Endothelial cell of umbilical vein (primary cell): Measurements from ENCODE around the gene SEC14L1. TPM values are rescaled to one million over a fixed set of nuclear protein-coding genes. Genes with fewer than 3 reads are reported as not detected.

Source experiments
- BruUV-seq: library from RNA; stranded (reverse); fragments of 400-500 nt; replicated peaks from 2 replicates; lab custom pipeline; 2021; lab: Mats Ljungman, UMichigan
- CTCF ChIA-PET: fragments of 300-600, 350-600 bp; sonication (Branson Sonifier 250); formaldehyde crosslinking; loops from one replicate; lab custom pipeline; 2021; ENCODE audit warnings: antibody characterized with exemption, inconsistent platforms; lab: Charles Lee
- POLR2A ChIA-PET: fragments of 300-600, 350-600 bp; sonication (Branson Sonifier 250); formaldehyde crosslinking; loops from one replicate; lab custom pipeline; 2021; ENCODE audit warnings: antibody characterized with exemption, inconsistent platforms; lab: Charles Lee
- DNase-seq: peaks from one replicate; pipeline ENCODE4 v3.0.0-alpha.2; 2011; ENCODE audit warnings: low read depth, low spot score
- FAIRE-seq: peaks from 2 replicates; lab custom pipeline; 2011; peaks lifted over from hg19 to GRCh38; lab: Jason Lieb, UNC
- H2AFZ ChIP-seq: 2 replicates; pipeline ENCODE4 v1.6.0; 2012; ENCODE audit warnings: low read depth, low read length, control low read depth, inconsistent platforms
- H3K27ac ChIP-seq: 2 replicates; pipeline ENCODE4 v1.5.1; 2011; ENCODE audit warnings: low read depth, mild to moderate bottlenecking, control low read depth, low read length, moderate library complexity; ENCODE audit not compliant: insufficient read depth
- H3K27me3 ChIP-seq, 2 experiments: 2 replicates each; pipeline versions ENCODE4 v1.6.0 to v1.6.1; 2011; ENCODE audit warnings: low read length in 2 of 2, mixed read lengths in 1 of 2; ENCODE audit not compliant: control insufficient read depth in 2 of 2, insufficient read depth in 2 of 2
- H3K36me3 ChIP-seq, 2 experiments: 2 replicates in 1 of 2; 3 replicates in 1 of 2; pipeline ENCODE4 v1.5.1; 2011; ENCODE audit warnings: low read length in 2 of 2, mild to moderate bottlenecking in 1 of 2, moderate library complexity in 1 of 2; ENCODE audit not compliant: control insufficient read depth in 2 of 2, insufficient read depth in 2 of 2; ENCODE audit errors: extremely low read depth in 1 of 2
- H3K4me1 ChIP-seq: 3 replicates; pipeline ENCODE4 v1.5.1; 2011; ENCODE audit warnings: mild to moderate bottlenecking, low read length; ENCODE audit not compliant: control insufficient read depth, insufficient read depth; ENCODE audit errors: extremely low read depth
- H3K4me2 ChIP-seq: 2 replicates; pipeline ENCODE4 v1.6.1; 2011; ENCODE audit warnings: low read length, control low read depth, mixed read lengths; ENCODE audit not compliant: insufficient read depth
- H3K4me3 ChIP-seq, 3 experiments: fragments of 200-600 bp in 1 of 3; sonication (generic), shearing (Covaris generic) in 1 of 3; replicated peaks in 1 of 3; 2 replicates each; pipeline ENCODE4 v1.5.1; 2011 to 2016; ENCODE audit warnings: control low read depth in 3 of 3, low read length in 3 of 3, mild to moderate bottlenecking in 2 of 3, inconsistent platforms in 1 of 3, low read depth in 1 of 3, moderate library complexity in 1 of 3; ENCODE audit not compliant: insufficient read depth in 1 of 3
- H3K79me2 ChIP-seq: 2 replicates; pipeline ENCODE4 v1.6.0; 2012; ENCODE audit warnings: low read length, inconsistent platforms; ENCODE audit not compliant: control insufficient read depth, insufficient read depth
- H3K9ac ChIP-seq: replicated peaks from 2 replicates; pipeline ENCODE3; 2011; ENCODE audit warnings: low read length, control low read depth; ENCODE audit not compliant: insufficient read depth; ENCODE audit errors: extremely low read depth
- H3K9me1 ChIP-seq: replicated peaks from 3 replicates; pipeline ENCODE4 v1.6.0; 2011; ENCODE audit warnings: mild to moderate bottlenecking, low read length; ENCODE audit not compliant: control insufficient read depth, insufficient read depth; ENCODE audit errors: extremely low read depth
- H3K9me3 ChIP-seq: replicated peaks from 2 replicates; pipeline ENCODE4 v1.5.1; 2012; ENCODE audit warnings: low read length, inconsistent platforms; ENCODE audit not compliant: control insufficient read depth, insufficient read depth
- H4K20me1 ChIP-seq: replicated peaks from 2 replicates; pipeline ENCODE3; 2011; ENCODE audit warnings: mild to moderate bottlenecking, low read length; ENCODE audit not compliant: control insufficient read depth, insufficient read depth; ENCODE audit errors: extremely low read depth
- EZH2 ChIP-seq: IDR thresholded peaks from 2 replicates; pipeline ENCODE4 v1.6.1; 2012; ENCODE audit warnings: borderline replicate concordance, low read depth, mild to moderate bottlenecking, moderate library complexity, low read length, inconsistent platforms; ENCODE audit not compliant: severe bottlenecking
- FOS ChIP-seq: IDR thresholded peaks from 2 replicates; pipeline ENCODE4 v1.6.1; 2011; ENCODE audit warnings: mild to moderate bottlenecking, low read length, moderate library complexity, borderline replicate concordance; ENCODE audit not compliant: insufficient read depth
- GATA2 ChIP-seq: IDR thresholded peaks from 2 replicates; pipeline ENCODE4 v1.7.0; 2011; ENCODE audit warnings: low read depth, mild to moderate bottlenecking, moderate library complexity, mixed read lengths, low read length; ENCODE audit not compliant: insufficient read length, insufficient read depth
- JUN ChIP-seq: IDR thresholded peaks from 2 replicates; pipeline ENCODE4 v1.6.1; 2011; ENCODE audit warnings: borderline replicate concordance, low read depth; ENCODE audit not compliant: insufficient read length, insufficient read depth
- MYC ChIP-seq: IDR thresholded peaks from one replicate; pipeline ENCODE4 v1.6.1; 2011; ENCODE audit warnings: mild to moderate bottlenecking, low read depth, low read length
- POLR2A ChIP-seq: IDR thresholded peaks from 2 replicates; pipeline ENCODE4 v1.6.1; 2012; ENCODE audit warnings: low read depth, mild to moderate bottlenecking, control low read depth, low read length
- POLR2AphosphoS5 ChIP-seq: IDR thresholded peaks from 2 replicates; pipeline ENCODE4 v1.6.1; 2012; ENCODE audit warnings: low read depth, mild to moderate bottlenecking, control low read depth, low read length, moderate library complexity; ENCODE audit not compliant: insufficient read depth
- dilution Hi-C: fragments of 300-500 bp; cut with MboI; formaldehyde crosslinking; loops from one replicate; pipeline ENCODE4 v1.15.0; 2019; ENCODE audit warnings: low sequenced_read_pairs; ENCODE audit not compliant: extremely low pct_ligation_motif_present
- intact Hi-C: fragments of 100-400 bp; cut with micrococcal nuclease; formaldehyde crosslinking; loops from one replicate; pipeline ENCODE4 v1.10.0; 2022
- polyA plus RNA-seq, 4 experiments: library from polyadenylated mRNA; depleted of rRNA in 3 of 4; stranded (reverse) in 3 of 4; unstranded in 1 of 4; fragments of >200 nt; gene quantifications; 2 replicates each; pipeline versions ENCODE4 v1.2.1 to v1.2.3, GENCODE V29; 2011 to 2012; ENCODE audit warnings: missing spikeins in 1 of 4
- total RNA-seq: library from RNA; stranded (reverse); gene quantifications from 2 replicates; pipeline ENCODE4 v1.2.3, GENCODE V29; 2021
- TF ChIP-seq, protein P1 (sequence below): IDR thresholded peaks from 2 replicates; pipeline ENCODE4 v1.6.1; 2011; ENCODE audit not compliant: insufficient read depth, insufficient read length
- TF ChIP-seq, protein P2 (sequence below), 2 donors: IDR thresholded peaks; 1 replicate in 1 of 2; 2 replicates in 1 of 2; pipeline ENCODE4 v1.5.1; 2011; ENCODE audit warnings: low read length in 2 of 2, mild to moderate bottlenecking in 2 of 2, moderate library complexity in 2 of 2, control low read depth in 1 of 2, inconsistent platforms in 1 of 2, low read depth in 1 of 2; ENCODE audit not compliant: insufficient read depth in 1 of 2; ENCODE audit errors: extremely low read depth in 1 of 2

The SEC14L1 gene
- total and polyA plus RNA-seq, 2 donors (not counting 3 experiments of a cell fraction or from before 2014, with no cell fraction given) = 215 to 631 TPM

DNA sequence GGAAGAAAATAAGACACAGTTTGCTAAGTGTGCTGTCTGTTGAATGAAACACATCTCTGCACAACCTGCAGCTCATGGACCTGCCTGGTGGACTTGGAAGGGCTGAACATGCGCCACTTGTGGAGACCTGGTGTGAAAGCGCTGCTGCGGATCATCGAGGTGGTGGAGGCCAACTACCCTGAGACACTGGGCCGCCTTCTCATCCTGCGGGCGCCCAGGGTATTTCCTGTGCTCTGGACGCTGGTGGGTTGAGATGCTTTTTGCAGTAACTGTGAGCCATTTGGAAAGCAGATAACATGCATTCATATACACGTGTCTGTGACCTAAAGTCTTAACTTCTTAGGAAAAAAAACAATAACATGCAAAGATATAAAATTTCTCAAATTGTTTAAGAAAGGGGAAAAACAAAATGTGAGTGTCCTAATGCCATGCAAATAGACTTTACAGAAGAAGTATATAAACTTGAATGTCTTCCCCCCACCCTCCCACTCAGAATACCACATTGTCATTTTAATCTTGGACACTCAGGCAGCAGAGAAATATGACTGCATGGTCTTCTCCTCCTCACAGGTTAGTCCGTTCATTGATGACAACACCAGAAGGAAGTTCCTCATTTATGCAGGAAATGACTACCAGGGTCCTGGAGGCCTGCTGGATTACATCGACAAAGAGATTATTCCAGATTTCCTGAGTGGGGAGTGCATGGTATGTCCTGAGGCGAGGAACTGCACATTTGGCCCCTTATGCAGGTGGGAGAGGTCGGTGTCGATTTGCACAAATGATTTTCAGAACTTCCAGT is 65.6 kb downstream of the SEC14L1 start:
- DNase-seq = peak; percentile 85
- BruUV-seq = TSS peak; percentile 94
- peak overlapping the region; percentile 58 for H3K9ac ChIP-seq
- H3K27ac ChIP-seq = peak overlapping the region; percentile 91
- CTCF ChIA-PET = interaction anchor here (0.8 to 3.4 kb wide), 7 partner anchors 41 to 120 kb away, joined by 3 to 16 read pairs (median 8); partner anchors contain the start of gene SEC14L1
- no peaks in the 10 kb centered on the region for H4K20me1 ChIP-seq
- H3K36me3 ChIP-seq = peaks cover 51 to 63% of the 10 kb centered on the region in 2 experiments
- no peaks in the 10 kb centered on the region for H3K9me3 ChIP-seq
- FAIRE-seq = peak; percentile 99
- peaks cover 61% of the 10 kb centered on the region for H3K4me1 ChIP-seq
- H3K27me3 ChIP-seq = no peaks in the 10 kb centered on the region
- dilution Hi-C loops = no loop called here
- intact Hi-C loops = loop anchor here (1.0 to 5.0 kb wide), 7 partner anchors 24 to 118 kb away; no protein-coding TSS in a partner anchor
- no peak overlapping the region for H3K4me3 ChIP-seq
- peak overlapping the region; percentile 6 for H3K4me2 ChIP-seq
- POLR2A ChIA-PET = interaction anchor here (0.6 to 1.2 kb wide), 3 partner anchors 45 to 70 kb away, joined by 3 to 4 read pairs (median 3); no protein-coding TSS in a partner anchor
- H2AFZ ChIP-seq = no peak overlapping the region
- TF ChIP-seq MYC (no peak), FOS (peak; percentile 74), EZH2 (no peak), JUN (peak; percentile 85), POLR2A (peak; percentile 82), POLR2AphosphoS5 (peak; percentile 81), GATA2 (peak; percentile 83)
- TF ChIP-seq, protein P1, sequence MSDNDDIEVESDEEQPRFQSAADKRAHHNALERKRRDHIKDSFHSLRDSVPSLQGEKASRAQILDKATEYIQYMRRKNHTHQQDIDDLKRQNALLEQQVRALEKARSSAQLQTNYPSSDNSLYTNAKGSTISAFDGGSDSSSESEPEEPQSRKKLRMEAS = peak; percentile 1
- TF ChIP-seq, protein P2, sequence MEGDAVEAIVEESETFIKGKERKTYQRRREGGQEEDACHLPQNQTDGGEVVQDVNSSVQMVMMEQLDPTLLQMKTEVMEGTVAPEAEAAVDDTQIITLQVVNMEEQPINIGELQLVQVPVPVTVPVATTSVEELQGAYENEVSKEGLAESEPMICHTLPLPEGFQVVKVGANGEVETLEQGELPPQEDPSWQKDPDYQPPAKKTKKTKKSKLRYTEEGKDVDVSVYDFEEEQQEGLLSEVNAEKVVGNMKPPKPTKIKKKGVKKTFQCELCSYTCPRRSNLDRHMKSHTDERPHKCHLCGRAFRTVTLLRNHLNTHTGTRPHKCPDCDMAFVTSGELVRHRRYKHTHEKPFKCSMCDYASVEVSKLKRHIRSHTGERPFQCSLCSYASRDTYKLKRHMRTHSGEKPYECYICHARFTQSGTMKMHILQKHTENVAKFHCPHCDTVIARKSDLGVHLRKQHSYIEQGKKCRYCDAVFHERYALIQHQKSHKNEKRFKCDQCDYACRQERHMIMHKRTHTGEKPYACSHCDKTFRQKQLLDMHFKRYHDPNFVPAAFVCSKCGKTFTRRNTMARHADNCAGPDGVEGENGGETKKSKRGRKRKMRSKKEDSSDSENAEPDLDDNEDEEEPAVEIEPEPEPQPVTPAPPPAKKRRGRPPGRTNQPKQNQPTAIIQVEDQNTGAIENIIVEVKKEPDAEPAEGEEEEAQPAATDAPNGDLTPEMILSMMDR (IDR thresholded peaks at IDR 0.05; ENCODE audit: extremely low read depth in 1 of 2, insufficient read depth in 1 of 2, low read depth in 1 of 2, low read length in 2 of 2) = no peak
- H3K79me2 ChIP-seq = peaks cover 63% of the 10 kb centered on the region
- no peaks in the 10 kb centered on the region for H3K9me1 ChIP-seq
